Muscle of leg (tissue), 11 donors: ENCODE results near the gene PIP4K2A. TPM values are rescaled to one million over a fixed set of nuclear protein-coding genes. Genes with fewer than 3 reads are reported as not detected.

ENCODE experiments used
- DNase-seq: peaks from one replicate; pipeline ENCODE4 v3.0.0; 2013
- H3K27ac ChIP-seq: one replicate; pipeline ENCODE4 v1.5.1; 2013; ENCODE audit warnings: mild to moderate bottlenecking, low read length, control low read depth
- H3K27me3 ChIP-seq: one replicate; pipeline ENCODE4 v1.6.1; 2013; ENCODE audit warnings: low read length; ENCODE audit not compliant: control insufficient read depth, insufficient read depth
- H3K36me3 ChIP-seq: one replicate; pipeline ENCODE4 v1.6.1; 2013; ENCODE audit warnings: low read length; ENCODE audit not compliant: control insufficient read depth, insufficient read depth
- H3K4me1 ChIP-seq: one replicate; pipeline ENCODE4 v1.6.1; 2013; ENCODE audit warnings: low read length; ENCODE audit not compliant: control insufficient read depth, insufficient read depth
- H3K4me3 ChIP-seq: one replicate; pipeline ENCODE4 v1.5.1; 2013; ENCODE audit warnings: low read length, control low read depth
- H3K9me3 ChIP-seq: replicated peaks from 2 replicates; pipeline ENCODE4 v1.6.1; 2013; ENCODE audit warnings: low read depth, low read length; ENCODE audit not compliant: control insufficient read depth
- WGBS: methylation state at CpG from one replicate; pipeline ENCODE4 v1.1.5; 2013; ENCODE audit warnings: missing lambda C conversion rate; ENCODE audit not compliant: insufficient coverage; 5-methylcytosine and 5-hydroxymethylcytosine counted together
- polyA plus RNA-seq, 8 donors: library from polyadenylated mRNA; unstranded; fragments of 120-200 nt; gene quantifications; one replicate each; pipeline versions ENCODE4 v1.2.1 to v1.2.3, GENCODE V29; 2013; ENCODE audit warnings: inconsistent platforms in 1 of 8, low replicate concordance in 1 of 8; ENCODE audit not compliant: insufficient read length in 8 of 8, insufficient read depth in 1 of 8
- total RNA-seq: library from RNA; stranded (reverse); fragments of 120-200 nt; gene quantifications from one replicate; pipeline ENCODE4 v1.2.4, GENCODE V29; 2013

Gene PIP4K2A
- total and polyA plus RNA-seq, 9 donors, result 15.4 to 22.4 (median 18.3) TPM

GRCh38 chr10:22553452-22553995, 160.9 kb downstream of the PIP4K2A start:
- no peak overlapping the region for H3K4me3 ChIP-seq
- no peak for DNase-seq
- H3K36me3 ChIP-seq, result peaks cover 7% of the 10 kb centered on the region
- WGBS, result no CpG with 5 or more reads among the region's 7 CpGs
- peaks cover 20% of the 10 kb centered on the region for H3K4me1 ChIP-seq
- H3K9me3 ChIP-seq, result no peaks in the 10 kb centered on the region
- peak overlapping the region; percentile 39 for H3K27ac ChIP-seq
- no peaks in the 10 kb centered on the region for H3K27me3 ChIP-seq

GRCh38 chr10:22552888-22553378, 161.4 kb downstream of the PIP4K2A start:
- H3K36me3 ChIP-seq, result peaks cover 7% of the 10 kb centered on the region
- DNase-seq, result peak; percentile 65
- H3K4me1 ChIP-seq, result peaks cover 20% of the 10 kb centered on the region
- H3K4me3 ChIP-seq, result no peak overlapping the region
- no peaks in the 10 kb centered on the region for H3K9me3 ChIP-seq
- no peak overlapping the region for H3K27ac ChIP-seq
- no peaks in the 10 kb centered on the region for H3K27me3 ChIP-seq
- WGBS, result 70% methylated on average over 5 of the region's 5 CpGs

- H3K36me3 ChIP-seq, result peaks cover 13% of the 10 kb centered on the region
- no peak for DNase-seq
- WGBS, result no CpG with 5 or more reads among the region's 7 CpGs
- no peaks in the 10 kb centered on the region for H3K27me3 ChIP-seq
- no peak overlapping the region for H3K27ac ChIP-seq
- H3K9me3 ChIP-seq, result no peaks in the 10 kb centered on the region
- peaks cover 20% of the 10 kb centered on the region for H3K4me1 ChIP-seq
- no peak overlapping the region for H3K4me3 ChIP-seq
These were observed 162.6 kb downstream of the PIP4K2A start for GRCh38 chr10:22551681-22552365.

DNA sequence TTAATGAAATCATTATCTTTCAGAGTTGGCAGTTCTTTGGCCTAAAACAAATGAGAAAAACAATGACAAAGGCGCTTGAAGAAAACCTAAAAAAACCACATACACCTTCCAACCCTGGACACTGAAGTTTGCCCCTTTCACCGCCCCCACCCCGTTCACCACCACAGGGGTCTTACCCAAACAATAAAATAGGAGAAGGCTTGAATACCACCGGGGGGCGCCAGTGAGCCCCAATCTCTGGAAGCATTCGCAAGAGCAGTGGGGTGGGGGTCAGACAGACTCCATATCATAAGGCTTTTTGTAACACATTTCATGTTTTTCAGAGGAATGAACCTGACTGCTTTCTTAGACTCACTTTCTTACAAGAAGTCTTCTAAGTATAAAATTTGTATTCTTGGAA, 163.6 kb downstream of the PIP4K2A start:
- peaks cover 13% of the 10 kb centered on the region for H3K36me3 ChIP-seq
- H3K9me3 ChIP-seq, result no peaks in the 10 kb centered on the region
- no peak overlapping the region for H3K27ac ChIP-seq
- H3K4me1 ChIP-seq, result peaks cover 20% of the 10 kb centered on the region
- H3K4me3 ChIP-seq, result no peak overlapping the region
- no peaks in the 10 kb centered on the region for H3K27me3 ChIP-seq
- no peak for DNase-seq
- no CpG with 5 or more reads among the region's 6 CpGs for WGBS

DNA sequence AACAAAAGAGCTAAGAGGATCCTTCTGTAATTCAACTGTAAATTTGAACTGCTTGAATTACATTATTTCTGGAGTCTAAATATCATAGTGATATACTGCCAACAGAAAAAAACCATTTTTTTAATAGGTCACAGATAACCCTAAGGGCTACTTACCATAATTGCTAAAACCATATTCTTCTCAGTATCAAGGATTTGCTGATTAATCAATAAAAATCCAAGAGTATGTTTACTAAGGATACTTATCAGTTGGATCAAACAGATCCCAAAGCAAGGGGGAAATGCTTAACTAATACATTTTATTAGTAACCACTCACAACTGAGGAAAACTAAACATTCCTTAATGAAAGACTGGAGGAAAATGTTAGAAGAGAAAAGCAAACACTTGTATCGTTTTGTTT, 166.0 kb downstream of the PIP4K2A start:
- H3K36me3 ChIP-seq, result peaks cover 13% of the 10 kb centered on the region
- no peak for DNase-seq
- no peak overlapping the region for H3K4me3 ChIP-seq
- H3K4me1 ChIP-seq, result peaks cover 4% of the 10 kb centered on the region
- H3K27me3 ChIP-seq, result no peaks in the 10 kb centered on the region
- 86% methylated on average over 1 of the region's 1 CpG for WGBS
- H3K27ac ChIP-seq, result no peak overlapping the region
- no peaks in the 10 kb centered on the region for H3K9me3 ChIP-seq

DNA sequence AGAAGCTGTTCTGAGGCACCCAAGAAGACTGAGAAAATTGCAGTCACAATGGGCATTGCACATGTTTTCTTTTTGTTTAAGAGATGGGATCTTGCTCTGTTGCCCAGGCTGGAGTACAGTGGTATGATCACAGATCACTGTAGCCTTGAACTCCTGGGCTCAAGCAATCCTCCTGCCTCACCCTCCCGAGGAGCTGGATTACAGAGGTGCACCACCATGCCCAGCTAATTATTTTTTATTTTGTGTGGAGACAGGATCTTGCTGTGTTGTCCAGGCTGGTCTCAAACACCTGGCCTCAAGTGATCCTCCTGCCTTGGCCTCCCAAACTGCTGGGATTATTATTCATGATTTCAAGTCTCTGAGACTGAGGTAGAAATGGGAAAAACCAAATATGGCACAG, 168.7 kb downstream of the PIP4K2A start:
- no peak overlapping the region for H3K27ac ChIP-seq
- peaks cover 30% of the 10 kb centered on the region for H3K36me3 ChIP-seq
- no peak overlapping the region for H3K4me3 ChIP-seq
- no peaks in the 10 kb centered on the region for H3K4me1 ChIP-seq
- WGBS, result no CpG with 5 or more reads among the region's 1 CpG
- no peaks in the 10 kb centered on the region for H3K27me3 ChIP-seq
- H3K9me3 ChIP-seq, result no peaks in the 10 kb centered on the region
- DNase-seq, result no peak

DNA sequence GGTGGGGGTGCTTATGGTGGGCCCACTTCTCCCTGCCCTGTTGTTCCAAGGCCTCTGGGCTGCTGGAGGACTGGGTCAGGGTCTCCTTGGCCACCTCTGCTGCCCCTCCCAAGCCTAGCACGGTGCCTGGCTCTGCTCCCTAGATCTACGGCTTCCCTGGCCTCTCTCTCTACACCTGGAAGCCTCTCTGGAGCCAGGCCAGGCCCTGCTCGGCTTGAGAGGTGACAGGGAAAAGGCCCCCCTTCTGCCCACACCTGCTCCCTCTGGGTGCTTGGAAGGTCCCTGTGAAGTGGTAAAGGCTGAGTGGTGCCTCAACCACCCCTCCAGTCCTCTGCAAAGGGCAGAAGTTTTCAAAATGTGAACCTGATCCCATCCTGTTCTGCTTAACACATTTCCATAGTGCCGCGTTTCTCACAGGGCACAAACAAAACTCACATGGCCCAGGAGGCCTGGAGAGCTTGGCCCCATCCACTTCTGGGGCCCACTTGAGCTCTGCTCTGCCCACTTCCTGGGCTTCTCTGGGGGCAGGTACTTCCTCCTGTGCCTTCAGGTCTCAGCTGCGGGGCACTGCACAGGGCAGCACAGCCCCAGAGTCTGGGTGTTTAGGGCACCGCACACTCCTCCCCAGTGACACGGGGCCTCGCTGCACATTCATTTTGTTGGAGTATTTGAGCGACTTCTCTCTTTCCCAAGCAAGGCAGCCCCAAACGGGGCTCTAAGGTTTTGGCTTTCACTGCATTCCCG, 169.9 kb downstream of the PIP4K2A start:
- no peak overlapping the region for H3K27ac ChIP-seq
- peaks cover 29% of the 10 kb centered on the region for H3K36me3 ChIP-seq
- no peaks in the 10 kb centered on the region for H3K9me3 ChIP-seq
- no peaks in the 10 kb centered on the region for H3K4me1 ChIP-seq
- DNase-seq, result no peak
- H3K4me3 ChIP-seq, result no peak overlapping the region
- no peaks in the 10 kb centered on the region for H3K27me3 ChIP-seq
- WGBS, result 82% methylated on average over 6 of the region's 12 CpGs

DNA sequence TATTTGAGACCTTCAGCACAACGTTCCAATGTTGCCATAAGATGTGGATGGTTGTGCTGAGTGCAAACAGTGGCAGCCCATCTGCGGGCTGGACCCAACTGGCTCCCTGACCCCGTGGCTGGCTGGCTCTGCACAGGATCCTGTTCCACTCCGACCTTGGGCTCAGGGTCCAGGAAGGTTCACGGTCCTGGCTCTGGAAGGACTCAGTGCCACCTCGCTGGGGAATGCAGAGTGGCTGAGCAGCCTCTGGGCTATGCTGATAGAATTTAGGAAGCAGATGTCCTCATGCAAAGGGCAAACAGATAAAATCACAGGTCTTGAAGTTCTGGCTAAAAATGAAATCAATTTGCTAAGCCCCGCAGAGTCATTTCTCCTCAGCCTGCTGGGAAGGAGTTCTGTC, 171.6 kb downstream of the PIP4K2A start:
- WGBS, result 56% methylated on average over 6 of the region's 7 CpGs
- no peak overlapping the region for H3K4me3 ChIP-seq
- no peaks in the 10 kb centered on the region for H3K27me3 ChIP-seq
- no peaks in the 10 kb centered on the region for H3K4me1 ChIP-seq
- H3K27ac ChIP-seq, result no peak overlapping the region
- no peak for DNase-seq
- H3K9me3 ChIP-seq, result no peaks in the 10 kb centered on the region
- peaks cover 40% of the 10 kb centered on the region for H3K36me3 ChIP-seq

DNA sequence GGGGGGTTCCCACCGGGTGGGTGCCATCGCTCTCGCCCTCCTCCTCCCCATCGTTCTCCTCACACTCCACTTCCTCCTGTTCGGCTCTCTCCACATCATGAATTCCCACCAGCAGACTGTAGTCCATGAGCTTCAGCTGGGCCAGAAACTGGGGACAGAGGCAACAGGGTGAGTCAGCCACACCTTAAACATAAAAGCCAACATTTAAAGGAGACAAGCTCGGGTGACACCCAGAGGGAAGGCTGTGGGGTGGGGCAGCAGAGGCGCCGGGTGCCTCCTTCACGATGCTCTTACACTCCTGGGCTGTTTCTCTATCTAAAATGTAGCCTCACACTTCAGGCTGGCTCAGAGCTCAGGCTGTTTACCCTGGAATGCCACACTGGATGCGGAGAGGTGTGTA, 172.5 kb downstream of the PIP4K2A start:
- Histone ChIP-seq H3K36me3 (peaks cover 36% of the 10 kb centered on the region), H3K4me1 (no peaks in the 10 kb centered on the region), H3K9me3 (no peaks in the 10 kb centered on the region), H3K27me3 (no peaks in the 10 kb centered on the region), H3K4me3 (no peak overlapping the region), H3K27ac (no peak overlapping the region)
- WGBS, result 83% methylated on average over 7 of the region's 10 CpGs
- no peak for DNase-seq

GRCh38 chr10:22539579-22540298, 174.6 kb downstream of the PIP4K2A start:
- H3K36me3 ChIP-seq, result peaks cover 39% of the 10 kb centered on the region
- H3K4me1 ChIP-seq, result no peaks in the 10 kb centered on the region
- no peak overlapping the region for H3K27ac ChIP-seq
- H3K27me3 ChIP-seq, result no peaks in the 10 kb centered on the region
- DNase-seq, result no peak
- WGBS, result 88% methylated on average over 7 of the region's 11 CpGs
- no peak overlapping the region for H3K4me3 ChIP-seq
- H3K9me3 ChIP-seq, result no peaks in the 10 kb centered on the region
